C4-2B (cell line): ENCODE data around the gene EML5.

ENCODE experiments used
- ZFX ChIP-seq: fragments of 450-650 bp; IDR thresholded peaks from 2 replicates; pipeline ENCODE4 v1.6.1; 2017
- TF ChIP-seq, protein P1 (sequence below): fragments of 450-650 bp; conservative IDR thresholded peaks from 2 replicates; pipeline ENCODE4 v1.5.1; 2017; ENCODE audit warnings: mild to moderate bottlenecking

DNA sequence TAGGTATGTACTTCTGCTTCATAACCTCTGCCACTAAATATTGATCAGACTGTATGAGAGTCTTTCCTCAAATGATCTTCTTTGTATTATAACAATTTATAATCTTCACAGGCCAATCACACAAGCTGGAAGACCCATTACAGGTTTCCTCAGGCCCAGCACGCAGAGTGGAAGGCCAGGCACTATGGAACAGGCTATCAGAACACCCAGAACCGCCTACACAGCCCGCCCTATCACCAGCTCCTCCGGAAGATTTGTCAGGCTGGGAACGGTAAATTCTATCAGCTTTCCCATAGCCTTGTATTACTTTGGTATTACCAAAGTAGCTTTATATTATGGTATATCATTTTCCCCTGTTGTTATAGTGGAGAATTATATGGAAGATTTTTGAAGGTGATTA is 48.2 kb upstream of the EML5 start:
- TF ChIP-seq, protein P1, sequence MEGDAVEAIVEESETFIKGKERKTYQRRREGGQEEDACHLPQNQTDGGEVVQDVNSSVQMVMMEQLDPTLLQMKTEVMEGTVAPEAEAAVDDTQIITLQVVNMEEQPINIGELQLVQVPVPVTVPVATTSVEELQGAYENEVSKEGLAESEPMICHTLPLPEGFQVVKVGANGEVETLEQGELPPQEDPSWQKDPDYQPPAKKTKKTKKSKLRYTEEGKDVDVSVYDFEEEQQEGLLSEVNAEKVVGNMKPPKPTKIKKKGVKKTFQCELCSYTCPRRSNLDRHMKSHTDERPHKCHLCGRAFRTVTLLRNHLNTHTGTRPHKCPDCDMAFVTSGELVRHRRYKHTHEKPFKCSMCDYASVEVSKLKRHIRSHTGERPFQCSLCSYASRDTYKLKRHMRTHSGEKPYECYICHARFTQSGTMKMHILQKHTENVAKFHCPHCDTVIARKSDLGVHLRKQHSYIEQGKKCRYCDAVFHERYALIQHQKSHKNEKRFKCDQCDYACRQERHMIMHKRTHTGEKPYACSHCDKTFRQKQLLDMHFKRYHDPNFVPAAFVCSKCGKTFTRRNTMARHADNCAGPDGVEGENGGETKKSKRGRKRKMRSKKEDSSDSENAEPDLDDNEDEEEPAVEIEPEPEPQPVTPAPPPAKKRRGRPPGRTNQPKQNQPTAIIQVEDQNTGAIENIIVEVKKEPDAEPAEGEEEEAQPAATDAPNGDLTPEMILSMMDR: no peak
- no peak for TF ChIP-seq ZFX
